Stomach (tissue), 9 donors: ENCODE measurements around the gene OCLN. TPM values are rescaled to one million over a fixed set of nuclear protein-coding genes. Genes with fewer than 3 reads are reported as not detected.
A peak's percentile ranks its signal among the peaks of the same experiment; 100 is the strongest.
"Not testable (repeated sequence)": the region's sequence is repeated elsewhere in the genome, so short reads cannot be mapped to it uniquely, and the experiment has no call there.

Experiments used
- DNase-seq, 2 donors: peaks; one replicate each; pipeline versions ENCODE4 v3.0.0 to v3.0.0-alpha.2; 2013 to 2019
- H3K27ac ChIP-seq, 5 donors: fragments of 200-600 bp in 4 of 5; sonication (generic) in 4 of 5; one replicate each; pipeline ENCODE4 v1.5.1; 2013 to 2019; ENCODE audit warnings: mild to moderate bottlenecking in 1 of 5, moderate library complexity in 1 of 5
- H3K27me3 ChIP-seq, 3 donors: fragments of 200-600 bp; sonication (generic); one replicate each; pipeline ENCODE4 v1.5.1; 2017 to 2019; ENCODE audit warnings: mixed run types in 1 of 3
- H3K36me3 ChIP-seq, 4 donors: fragments of 200-600 bp; sonication (generic); 1 replicate in 3 of 4; 2 replicates in 1 of 4; pipeline ENCODE4 v1.5.1; 2016 to 2019
- H3K4me1 ChIP-seq, 4 donors: fragments of 200-600 bp; sonication (generic); one replicate each; pipeline ENCODE4 v1.5.1; 2016 to 2019
- H3K4me3 ChIP-seq, 4 donors: fragments of 200-600 bp; sonication (generic) in 3 of 4; one replicate each; pipeline ENCODE4 v1.5.1; 2016 to 2019; ENCODE audit warnings: mild to moderate bottlenecking in 1 of 4
- H3K9me3 ChIP-seq, 4 donors: fragments of 200-600 bp; sonication (generic); one replicate each; pipeline ENCODE4 v1.5.1; 2016 to 2019
- EP300 ChIP-seq: sonication (generic); formaldehyde crosslinking; IDR thresholded peaks from one replicate; pipeline ENCODE4 v1.6.1; 2017; ENCODE audit warnings: antibody characterized with exemption
- POLR2A ChIP-seq, 4 donors: fragments of 450-650 bp; IDR thresholded peaks; one replicate each; pipeline ENCODE4 v1.6.1; 2016; ENCODE audit warnings: antibody characterized with exemption in 4 of 4, control low read depth in 2 of 4, mild to moderate bottlenecking in 1 of 4, moderate library complexity in 1 of 4
- POLR2AphosphoS5 ChIP-seq, 3 donors: sonication (generic); formaldehyde crosslinking; IDR thresholded peaks; one replicate each; pipeline ENCODE4 v1.6.1; 2016; ENCODE audit warnings: antibody characterized with exemption in 3 of 3
- WGBS, 5 donors: extraction: QIAGEN DNeasy Blood & Tissue Kit in 3 of 5; methylation state at CpG; one replicate each; pipeline versions ENCODE4 v1.1.5 to v1.1.7; 2013 to 2018; 5-methylcytosine and 5-hydroxymethylcytosine counted together
- intact Hi-C: fragments of 100-400 bp; cut with DNase I; formaldehyde crosslinking; loops from one replicate; pipeline ENCODE4 v1.15.1; 2023; ENCODE audit warnings: low total_unique reads
- polyA plus RNA-seq, 3 donors: library from polyadenylated mRNA; stranded (reverse); fragments of 200-250 nt; gene quantifications; one replicate each; pipeline ENCODE4 v1.2.3, GENCODE V29; 2013
- total RNA-seq, 5 donors: library from RNA; depleted of rRNA; stranded (reverse); fragments of >200 nt; gene quantifications; one replicate each; pipeline versions ENCODE4 v1.1.0 to v1.2.3, GENCODE V29; 2014 to 2016
- TF ChIP-seq, protein P1 (sequence below), 7 experiments: fragments of 450-650 bp in 4 of 7; fragments of 200-600 bp in 3 of 7; sonication (generic) in 3 of 7; IDR thresholded peaks; one replicate each; pipeline ENCODE4 v1.5.1; 2016 to 2019; ENCODE audit warnings: antibody characterized with exemption in 7 of 7, control low read depth in 2 of 7, mild to moderate bottlenecking in 1 of 7
- donor health status: healthy with polysubstance abuse.
- donor health status: Bipolar disorder and iron deficiency.
- donor health status: healthy.

OCLN gene
- total and polyA plus RNA-seq, 8 donors: 4.4 to 81.9 (median 25.0) TPM

DNA sequence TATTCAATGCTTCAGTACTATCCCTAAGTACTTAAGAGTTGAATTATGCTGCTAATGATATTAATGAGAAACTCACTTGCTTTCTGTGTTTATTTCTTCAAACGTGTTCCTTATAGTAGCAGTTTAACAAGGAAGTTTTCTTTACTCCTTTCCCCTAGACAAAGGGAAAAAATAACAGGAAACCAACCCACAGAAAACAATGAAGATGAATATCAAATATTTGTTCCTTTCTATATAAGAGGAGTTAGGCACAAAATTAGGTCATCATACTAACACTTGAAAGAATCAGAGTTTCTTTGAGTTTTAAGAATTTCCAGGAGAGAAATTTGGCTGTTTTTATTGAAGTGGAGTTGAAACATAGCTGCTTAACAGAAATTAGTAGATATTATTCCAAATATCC lies 15.4 kb upstream of the OCLN start:
- no peak for DNase-seq
- Histone ChIP-seq H3K4me1 (peaks cover 0 to 8% (median 0%) of the 10 kb centered on the region in 4 donors), H3K36me3 (no peaks in the 10 kb centered on the region), H3K4me3 (no peak overlapping the region), H3K27ac (no peak overlapping the region), H3K9me3 (no peaks in the 10 kb centered on the region), H3K27me3 (no peaks in the 10 kb centered on the region)
- WGBS, 5 donors: 0 to 10% (median 2%) methylated on average over 1 of the region's 1 CpG
- TF ChIP-seq POLR2A (IDR thresholded peaks at IDR 0.05) (no peak), POLR2AphosphoS5 (IDR thresholded peaks at IDR 0.05) (no peak), EP300 (no peak)
- TF ChIP-seq, protein P1, sequence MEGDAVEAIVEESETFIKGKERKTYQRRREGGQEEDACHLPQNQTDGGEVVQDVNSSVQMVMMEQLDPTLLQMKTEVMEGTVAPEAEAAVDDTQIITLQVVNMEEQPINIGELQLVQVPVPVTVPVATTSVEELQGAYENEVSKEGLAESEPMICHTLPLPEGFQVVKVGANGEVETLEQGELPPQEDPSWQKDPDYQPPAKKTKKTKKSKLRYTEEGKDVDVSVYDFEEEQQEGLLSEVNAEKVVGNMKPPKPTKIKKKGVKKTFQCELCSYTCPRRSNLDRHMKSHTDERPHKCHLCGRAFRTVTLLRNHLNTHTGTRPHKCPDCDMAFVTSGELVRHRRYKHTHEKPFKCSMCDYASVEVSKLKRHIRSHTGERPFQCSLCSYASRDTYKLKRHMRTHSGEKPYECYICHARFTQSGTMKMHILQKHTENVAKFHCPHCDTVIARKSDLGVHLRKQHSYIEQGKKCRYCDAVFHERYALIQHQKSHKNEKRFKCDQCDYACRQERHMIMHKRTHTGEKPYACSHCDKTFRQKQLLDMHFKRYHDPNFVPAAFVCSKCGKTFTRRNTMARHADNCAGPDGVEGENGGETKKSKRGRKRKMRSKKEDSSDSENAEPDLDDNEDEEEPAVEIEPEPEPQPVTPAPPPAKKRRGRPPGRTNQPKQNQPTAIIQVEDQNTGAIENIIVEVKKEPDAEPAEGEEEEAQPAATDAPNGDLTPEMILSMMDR (IDR thresholded peaks at IDR 0.05): no peak
- intact Hi-C loops: no loop called here

DNA sequence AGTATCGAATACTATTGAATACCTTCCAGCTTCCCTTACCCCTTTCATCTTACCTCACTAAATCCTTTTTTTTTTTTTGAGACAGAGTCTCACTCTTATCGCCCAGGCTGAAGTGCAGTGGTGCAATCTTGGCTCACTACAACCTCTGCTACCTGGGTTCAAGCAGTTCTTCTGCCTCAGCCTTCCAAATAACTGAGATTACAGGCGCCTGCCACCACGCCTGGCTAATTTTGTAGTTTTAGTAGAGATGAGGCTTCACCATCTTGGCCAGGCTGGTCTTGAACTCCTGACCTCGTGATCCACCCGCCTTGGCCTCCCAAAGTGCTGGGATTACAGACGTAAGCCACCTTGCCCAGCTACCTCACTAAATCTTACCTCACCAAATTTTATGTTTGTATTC lies 14.3 kb upstream of the OCLN start:
- intact Hi-C loops, H3K36me3 ChIP-seq, H3K9me3 ChIP-seq, H3K4me3 ChIP-seq, H3K4me1 ChIP-seq, H3K27ac ChIP-seq, H3K27me3 ChIP-seq: not testable (repeated sequence)
- DNase-seq: peak in 1 of 2 donors; percentile 8
- WGBS, 5 donors: 83 to 90% (median 87%) methylated on average over 7 of the region's 7 CpGs

DNA sequence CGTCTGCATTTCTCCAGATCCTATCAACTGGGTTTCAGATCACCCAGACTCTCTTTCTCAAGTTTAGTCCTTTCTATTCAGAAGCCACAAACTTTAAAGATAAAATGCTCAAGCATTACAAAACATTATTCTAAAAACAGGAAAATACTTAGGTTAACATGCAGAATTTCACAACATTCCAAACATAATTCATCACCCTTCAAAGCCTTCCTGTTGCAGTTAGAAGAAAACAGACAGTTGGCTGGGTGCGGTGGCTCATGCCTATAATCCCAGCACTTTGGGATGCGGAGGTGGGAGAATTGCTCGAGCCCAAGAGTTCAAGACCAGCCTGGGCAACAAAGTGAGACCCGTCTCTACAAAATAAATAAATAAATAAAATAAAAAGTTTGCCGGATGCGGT lies 7.7 kb upstream of the OCLN start:
- Histone ChIP-seq H3K36me3 (no peaks in the 10 kb centered on the region), H3K27ac (no peak overlapping the region), H3K4me3 (no peak overlapping the region), H3K4me1 (peaks cover 0 to 17% (median 10%) of the 10 kb centered on the region in 4 donors), H3K27me3 (peaks cover 0 to 4% (median 0%) of the 10 kb centered on the region in 3 donors), H3K9me3 (no peaks in the 10 kb centered on the region)
- intact Hi-C loops: no loop called here
- DNase-seq: no peak
- TF ChIP-seq, protein P1 (IDR thresholded peaks at IDR 0.05): no peak
- TF ChIP-seq POLR2A (IDR thresholded peaks at IDR 0.05) (no peak), POLR2AphosphoS5 (IDR thresholded peaks at IDR 0.05) (no peak), EP300 (no peak)
- 75 to 88% (median 82%) methylated on average over 7 of the region's 7 CpGs for WGBS, 5 donors

DNA sequence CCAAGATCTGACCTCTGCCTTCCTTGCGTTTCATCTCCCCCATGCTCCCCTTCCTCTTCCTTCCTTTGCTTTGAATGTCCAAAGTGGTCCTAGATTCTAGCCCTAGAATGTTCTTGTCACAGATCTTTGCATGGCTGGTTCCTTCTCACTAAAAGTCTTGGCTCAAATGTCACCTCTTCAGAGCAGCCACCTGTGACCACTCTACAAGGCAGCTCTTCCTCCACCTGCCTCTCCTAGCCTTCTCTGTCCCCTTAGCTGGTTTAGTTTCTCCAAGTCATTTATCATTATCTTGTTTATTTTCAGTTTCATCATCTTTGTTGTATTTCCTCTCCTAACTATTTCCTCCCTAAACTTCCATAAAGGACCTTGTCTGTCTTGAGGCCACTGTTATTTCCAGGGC lies 7.1 kb upstream of the OCLN start:
- intact Hi-C loops: no loop called here
- no peaks in the 10 kb centered on the region for H3K9me3 ChIP-seq
- no peak for DNase-seq
- H3K4me1 ChIP-seq: peaks cover 0 to 17% (median 10%) of the 10 kb centered on the region in 4 donors
- 82 to 100% (median 89%) methylated on average over 1 of the region's 1 CpG for WGBS, 5 donors
- H3K27ac ChIP-seq: no peak overlapping the region
- H3K4me3 ChIP-seq: no peak overlapping the region
- H3K36me3 ChIP-seq: no peaks in the 10 kb centered on the region
- H3K27me3 ChIP-seq: peaks cover 0 to 4% (median 0%) of the 10 kb centered on the region in 3 donors
- TF ChIP-seq, protein P1 (IDR thresholded peaks at IDR 0.05): no peak
- TF ChIP-seq POLR2AphosphoS5 (IDR thresholded peaks at IDR 0.05): no peak
- no peak for TF ChIP-seq POLR2A (IDR thresholded peaks at IDR 0.05)
- TF ChIP-seq EP300: no peak

DNA sequence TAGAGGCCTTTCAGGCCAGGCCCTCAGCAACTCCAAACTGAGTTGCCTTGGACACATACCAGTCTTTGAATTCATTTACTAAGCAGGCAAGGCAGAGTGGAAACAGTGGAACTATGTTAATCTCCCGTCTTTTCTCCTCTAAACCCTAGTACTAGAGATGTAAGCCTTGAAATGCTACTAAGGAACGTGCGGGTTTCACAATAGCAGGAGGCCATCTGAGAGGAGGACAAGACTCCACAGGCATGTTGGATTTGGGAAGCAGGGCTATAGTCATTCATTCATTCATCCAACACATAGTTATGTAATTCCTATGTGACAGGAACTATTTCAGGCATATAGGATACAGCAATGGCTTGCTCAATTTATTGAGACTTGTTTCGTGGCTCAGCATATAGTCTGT lies 3.3 kb upstream of the OCLN start:
- DNase-seq: peak in 1 of 2 donors; percentile 29
- Histone ChIP-seq H3K9me3 (no peaks in the 10 kb centered on the region), H3K36me3 (no peaks in the 10 kb centered on the region), H3K27ac (peak overlapping the region; percentile 49 to 81 (median 58)), H3K4me3 (no peak overlapping the region), H3K27me3 (peaks cover 0 to 34% (median 11%) of the 10 kb centered on the region in 3 donors), H3K4me1 (peaks cover 27 to 51% (median 35%) of the 10 kb centered on the region in 4 donors)
- intact Hi-C loops: no loop called here
- TF ChIP-seq, protein P1 (IDR thresholded peaks at IDR 0.05): no peak
- TF ChIP-seq EP300: no peak
- no peak for TF ChIP-seq POLR2AphosphoS5 (IDR thresholded peaks at IDR 0.05)
- TF ChIP-seq POLR2A (IDR thresholded peaks at IDR 0.05): no peak
- WGBS, 5 donors: 43 to 56% (median 45%) methylated on average over 4 of the region's 4 CpGs
